A549 treated with dexamethasone at 1 μM for 4 hours (cell line): ENCODE results near the gene HJURP. TPM values are rescaled to one million over a fixed set of nuclear protein-coding genes. Genes with fewer than 3 reads are reported as not detected.

Experiments used
- total RNA-seq: library from RNA; stranded (reverse); fragments of 200-300 nt; extraction: Qiagen RNA extraction; gene quantifications from 5 replicates; pipeline ENCODE4 v1.2.3, GENCODE V29; 2022

Gene HJURP
- 51.2 to 56.5 TPM (median 54.7 TPM) in 5 replicates for total RNA-seq

DNA sequence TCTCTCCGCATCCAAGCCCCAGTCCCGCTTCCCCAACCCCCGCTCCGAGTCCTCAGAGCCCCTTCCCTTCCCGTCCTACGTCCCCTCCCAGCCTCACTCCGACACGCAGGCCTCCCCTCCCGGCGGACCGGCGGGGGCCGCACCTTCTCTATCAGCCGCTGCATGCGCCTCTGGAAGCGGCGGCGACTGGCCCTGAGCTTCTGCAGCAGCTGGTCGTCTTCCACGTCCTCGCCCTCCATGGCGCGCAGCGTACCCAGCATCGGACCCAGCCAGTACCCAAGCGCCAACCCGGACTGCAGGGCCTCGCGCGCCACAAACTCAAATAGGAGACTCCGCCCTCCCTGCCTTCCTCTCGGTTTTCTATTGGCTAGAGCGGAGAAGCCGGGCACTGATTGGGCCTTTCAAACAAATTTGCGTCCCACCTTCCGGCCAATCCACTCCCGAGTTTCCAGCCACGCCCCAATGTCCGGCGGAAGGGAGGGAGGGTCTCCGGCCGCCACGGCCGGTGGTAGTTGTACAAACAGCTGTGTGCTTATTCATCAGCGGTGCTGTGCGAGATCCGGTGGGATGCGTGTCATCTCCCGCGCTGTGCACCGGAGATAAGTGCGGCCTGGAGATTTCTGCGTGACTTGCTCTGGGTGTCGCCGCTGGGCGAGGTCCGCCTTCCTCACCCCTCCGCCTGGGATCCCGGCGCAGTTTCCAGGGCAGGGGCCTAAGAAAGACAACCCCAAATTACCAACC is at the start of gene HJURP:
TSS of gene HJURP (minus strand) at position 295 of the 741 bp plus-strand sequence. CDS start at position 260, 35 bp downstream.

DNA sequence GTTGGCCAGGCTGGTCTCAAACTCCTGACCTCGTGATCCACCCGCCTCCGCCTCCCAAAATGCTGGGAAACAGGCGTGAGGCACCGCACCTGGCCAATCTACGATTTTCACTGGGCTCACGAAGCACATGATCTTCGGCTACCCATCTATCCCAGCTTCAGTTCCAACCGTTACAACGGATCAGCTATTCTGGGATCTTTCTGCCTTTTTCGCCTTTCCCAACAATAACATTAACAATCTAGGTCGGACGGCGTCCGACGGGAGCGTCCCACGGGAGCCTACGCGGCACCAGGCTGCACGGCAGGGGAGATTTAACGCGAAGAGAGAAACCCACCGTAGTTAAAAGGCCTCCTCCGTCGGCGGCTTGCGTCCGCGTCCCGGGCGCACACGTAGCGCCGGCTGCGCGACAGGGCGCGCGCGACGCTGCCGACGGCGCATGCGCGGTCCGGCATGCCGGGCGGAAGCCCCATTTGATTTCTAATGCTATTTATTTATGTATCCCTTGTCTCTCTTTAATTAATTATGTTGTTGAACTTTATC is 13.7 kb upstream of the HJURP start, which contains the start of gene MSL3B:
TSS of gene MSL3B (minus strand) at position 394 of the 540 bp plus-strand sequence.

Other genes starting within 250 kb of the HJURP start
- 0.06 to 0.07 TPM (median 0.06 TPM) in 3 of 5 replicates, not detected in the others for gene UGT1A8, start 236.9 kb downstream of the HJURP start, total RNA-seq
- gene UGT1A10, start 218.1 kb downstream of the HJURP start, total RNA-seq = 0.05 TPM in 1 of 5 replicates, not detected in the others
- 3.9 to 5.2 TPM (median 4.5 TPM) in 5 replicates for gene UGT1A9, start 182.6 kb downstream of the HJURP start, total RNA-seq
- 3.4 to 5.3 TPM (median 3.5 TPM) in 5 replicates for gene UGT1A7, start 172.6 kb downstream of the HJURP start, total RNA-seq
- 1.2 to 1.9 TPM (median 1.4 TPM) in 5 replicates for gene UGT1A6, start 161.6 kb downstream of the HJURP start, total RNA-seq
- 0.06 TPM in 1 of 5 replicates, not detected in the others for gene UGT1A5, start 141.6 kb downstream of the HJURP start, total RNA-seq
- 0.07 TPM in 1 of 5 replicates, not detected in the others for gene UGT1A4, start 135.8 kb downstream of the HJURP start, total RNA-seq
- 0.06 to 0.18 TPM (median 0.11 TPM) in 3 of 5 replicates, not detected in the others for gene UGT1A3, start 125.5 kb downstream of the HJURP start, total RNA-seq
- 0.39 to 1.1 TPM (median 0.87 TPM) in 5 replicates for gene UGT1A1, start 94.3 kb downstream of the HJURP start, total RNA-seq
- 0.14 to 0.37 TPM (median 0.30 TPM) in 5 replicates for gene MROH2A, start 76.2 kb downstream of the HJURP start, total RNA-seq
- gene TRPM8, start 62.8 kb upstream of the HJURP start, total RNA-seq = 0.18 to 0.36 TPM (median 0.25 TPM) in 5 replicates
- not detected in 5 replicates for gene SPP2, start 196.2 kb upstream of the HJURP start, total RNA-seq